ENCODE results near the gene TMEM60. TPM values are rescaled to one million over a fixed set of nuclear protein-coding genes. Genes with fewer than 3 reads are reported as not detected.

The TMEM60 gene
- total and polyA plus RNA-seq, 10 of the 15 experiments (the other 5 are each of a cell fraction or from before 2014, with no cell fraction given): 13.2 to 94.2 (median 30.2) TPM

GRCh38 chr7:77833136-77833535 lies 34.9 kb upstream of the TMEM60 start:
- in situ Hi-C loops (cut with MboI): no loop called here
- ChIA-PET POLR2A (no interaction called here), RAD21 (ENCODE audit: unreplicated experiment) (no interaction called here), SMC1A (ENCODE audit: uncharacterized antibody, unreplicated experiment) (interaction anchor here (1.2 to 1.3 kb wide), 2 partner anchors 9 to 10 kb away, joined by 3 to 4 read pairs; no protein-coding TSS in a partner anchor), CTCF (interaction anchor here (1.4 to 1.7 kb wide), 2 partner anchors 13 to 174 kb away, joined by 3 to 5 read pairs; no protein-coding TSS in a partner anchor)
- intact Hi-C loops (cut with micrococcal nuclease; ENCODE audit: unreplicated experiment): no loop called here
- ATAC-seq (no peak), DNase-seq (ENCODE audit: low read depth, low spot score) (no peak), FAIRE-seq (no peak)
- Histone ChIP-seq H3K4me3 (no peak overlapping the region), H3K79me2 (ENCODE audit: control insufficient read depth, insufficient read depth, low read length) (peaks cover 17% of the 10 kb centered on the region), H3K36me3 (ENCODE audit: control insufficient read depth in 2 of 2, insufficient read depth in 2 of 2, low read length in 1 of 2) (peaks cover 0 to 2% of the 10 kb centered on the region in 2 experiments; a peak in 1 of 4 replicates), H3K4me2 (ENCODE audit: control insufficient read depth, insufficient read depth) (no peak overlapping the region), H4K20me1 (ENCODE audit: control insufficient read depth, insufficient read depth) (no peaks in the 10 kb centered on the region), H3K4me1 (ENCODE audit: control insufficient read depth, insufficient read depth, low read length) (no peaks in the 10 kb centered on the region), H3K27me3 (replicated peaks in 1 of 2; ENCODE audit: control insufficient read depth in 2 of 2, insufficient read depth in 2 of 2, low read length in 1 of 2) (no peaks in the 10 kb centered on the region), H2AFZ (ENCODE audit: control insufficient read depth, low read depth, low read length) (no peak overlapping the region), H3K9me3 (replicated peaks; ENCODE audit: control insufficient read depth, insufficient read depth, low read length) (peaks cover 2% of the 10 kb centered on the region; the same call in 1 of the 3 replicates), H3K9ac (ENCODE audit: control insufficient read depth, insufficient read depth, low read length) (no peak overlapping the region), H3K27ac (ENCODE audit: control insufficient read depth, insufficient read depth) (no peak overlapping the region)
- no peak for TF ChIP-seq BMI1 (IDR thresholded peaks at IDR 0.05; ENCODE audit: borderline replicate concordance)
- TF ChIP-seq BCL11A (IDR thresholded peaks at IDR 0.05; ENCODE audit: low read depth, low read length): no peak
- TF ChIP-seq IKZF2 (IDR thresholded peaks at IDR 0.05): no peak
- TF ChIP-seq ZBTB33 (IDR thresholded peaks at IDR 0.05): no peak
- TF ChIP-seq PAX5 (IDR thresholded peaks at IDR 0.05; ENCODE audit: borderline replicate concordance, low read depth, low read length): no peak
- no peak for TF ChIP-seq TARDBP (IDR thresholded peaks at IDR 0.05; ENCODE audit: borderline replicate concordance)
- TF ChIP-seq PAX8 (IDR thresholded peaks at IDR 0.05): no peak
- no peak for TF ChIP-seq SPI1 (IDR thresholded peaks at IDR 0.05; ENCODE audit: borderline replicate concordance, insufficient read depth, low read depth, low read length)
- no peak for TF ChIP-seq JUND (IDR thresholded peaks at IDR 0.05; ENCODE audit: low read depth, low read length)
- no peak for TF ChIP-seq LARP7 (IDR thresholded peaks at IDR 0.05)
- TF ChIP-seq SIX5 (IDR thresholded peaks at IDR 0.05; ENCODE audit: low read depth, low read length, severe bottlenecking): no peak
- no peak for TF ChIP-seq CEBPB (IDR thresholded peaks at IDR 0.05; ENCODE audit: borderline replicate concordance in 1 of 2, low read depth in 2 of 2, low read length in 2 of 2)
- TF ChIP-seq MXI1 (IDR thresholded peaks at IDR 0.05; ENCODE audit: low read depth, low read length): no peak
- no peak for TF ChIP-seq MLLT1 (IDR thresholded peaks at IDR 0.05)
- no peak for TF ChIP-seq IRF4 (IDR thresholded peaks at IDR 0.05; ENCODE audit: low read depth, low read length)
- no peak for TF ChIP-seq PBX3 (IDR thresholded peaks at IDR 0.05; ENCODE audit: insufficient replicate concordance, low read depth, low read length)
- no peak for TF ChIP-seq CHD4 (IDR thresholded peaks at IDR 0.05)
- BruUV-seq (replicated peaks): no TSS peak
- WGBS (ENCODE audit: insufficient coverage, insufficient replicate concordance, low lambda C conversion rate, missing lambda C conversion rate): 100% methylated on average over 1 of the region's 1 CpG
